Cardiac fibroblast (primary cell): Measurements from ENCODE around the gene SPRED3.
A peak's percentile ranks its signal among the peaks of the same experiment; 100 is the strongest.

Source experiments
- DNase-seq, 2 donors: peaks; one replicate each; pipeline versions ENCODE4 v3.0.0 to v3.0.0-alpha.2; 2010; ENCODE audit warnings: low read depth in 2 of 2
- H3K4me3 ChIP-seq, 2 donors: replicated peaks in 1 of 2; 1 replicate in 1 of 2; 2 replicates in 1 of 2; pipeline ENCODE4 v1.5.1; 2011; ENCODE audit warnings: low read depth in 2 of 2, low read length in 2 of 2, mild to moderate bottlenecking in 2 of 2, moderate library complexity in 1 of 2
- TF ChIP-seq, protein P1 (sequence below): IDR thresholded peaks from one replicate; pipeline ENCODE4 v1.5.1; 2011; ENCODE audit warnings: low read depth, mild to moderate bottlenecking, low read length, inconsistent platforms

The SPRED3 gene

DNA sequence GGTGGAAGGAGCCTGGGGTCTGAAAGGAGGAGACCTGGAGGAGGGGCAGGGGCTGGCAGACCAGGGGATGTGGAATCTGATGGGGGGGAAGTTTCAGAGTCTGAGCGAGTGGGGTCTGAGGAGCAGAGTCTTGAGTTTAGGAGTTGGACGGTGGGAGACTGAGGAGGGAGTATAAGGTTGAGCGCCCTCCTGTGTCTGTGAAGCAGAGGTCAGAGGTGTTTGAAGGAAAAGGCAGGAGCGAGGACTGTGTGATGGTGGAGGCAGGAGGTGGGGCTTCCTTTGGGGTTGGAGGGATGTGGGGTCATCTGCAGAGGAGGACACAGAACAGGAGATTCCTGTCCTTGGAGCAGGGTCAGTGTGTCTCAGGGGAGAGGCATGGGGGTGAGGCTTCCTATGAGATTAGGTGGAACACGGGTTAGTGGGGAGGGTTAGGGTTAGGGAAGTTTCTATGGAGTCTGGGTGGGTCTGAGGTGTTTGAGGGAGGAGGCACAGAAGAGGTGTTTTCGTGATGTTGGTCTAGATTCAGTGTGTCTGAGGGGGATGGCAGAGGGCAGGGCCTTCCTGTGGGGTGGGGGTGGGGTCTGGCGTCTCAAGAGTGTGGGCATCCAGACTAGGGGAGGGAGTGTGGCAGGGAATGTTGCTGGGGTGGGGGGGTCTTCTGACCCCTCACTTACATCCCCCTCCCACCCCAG, 53.3 kb downstream of the SPRED3 start:
- DNase-seq = peak; percentile 15 to 19
- TF ChIP-seq, protein P1, sequence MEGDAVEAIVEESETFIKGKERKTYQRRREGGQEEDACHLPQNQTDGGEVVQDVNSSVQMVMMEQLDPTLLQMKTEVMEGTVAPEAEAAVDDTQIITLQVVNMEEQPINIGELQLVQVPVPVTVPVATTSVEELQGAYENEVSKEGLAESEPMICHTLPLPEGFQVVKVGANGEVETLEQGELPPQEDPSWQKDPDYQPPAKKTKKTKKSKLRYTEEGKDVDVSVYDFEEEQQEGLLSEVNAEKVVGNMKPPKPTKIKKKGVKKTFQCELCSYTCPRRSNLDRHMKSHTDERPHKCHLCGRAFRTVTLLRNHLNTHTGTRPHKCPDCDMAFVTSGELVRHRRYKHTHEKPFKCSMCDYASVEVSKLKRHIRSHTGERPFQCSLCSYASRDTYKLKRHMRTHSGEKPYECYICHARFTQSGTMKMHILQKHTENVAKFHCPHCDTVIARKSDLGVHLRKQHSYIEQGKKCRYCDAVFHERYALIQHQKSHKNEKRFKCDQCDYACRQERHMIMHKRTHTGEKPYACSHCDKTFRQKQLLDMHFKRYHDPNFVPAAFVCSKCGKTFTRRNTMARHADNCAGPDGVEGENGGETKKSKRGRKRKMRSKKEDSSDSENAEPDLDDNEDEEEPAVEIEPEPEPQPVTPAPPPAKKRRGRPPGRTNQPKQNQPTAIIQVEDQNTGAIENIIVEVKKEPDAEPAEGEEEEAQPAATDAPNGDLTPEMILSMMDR = no peak
- H3K4me3 ChIP-seq = no peak overlapping the region

DNA sequence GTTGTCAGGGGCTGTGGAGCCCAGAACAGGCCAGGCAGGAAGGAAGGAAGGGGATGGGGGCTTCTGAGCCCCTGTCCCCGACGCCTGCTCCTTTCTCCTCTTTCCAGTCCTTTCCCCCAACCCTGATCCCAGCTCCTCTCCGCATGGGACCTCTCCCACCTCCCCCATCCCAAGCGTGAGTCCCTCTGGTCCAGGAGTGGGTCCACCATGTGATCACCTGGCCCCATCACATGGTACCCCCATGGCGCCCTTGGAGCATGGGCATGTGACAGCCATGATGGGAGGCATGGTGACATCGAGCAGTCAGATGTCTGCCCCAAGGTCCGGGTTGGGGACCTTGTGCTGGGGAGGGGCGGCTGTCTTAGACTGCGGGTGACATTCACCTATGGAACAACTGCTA, 54.2 kb downstream of the SPRED3 start:
- DNase-seq = no peak
- TF ChIP-seq, protein P1 = no peak
- no peak overlapping the region for H3K4me3 ChIP-seq

DNA sequence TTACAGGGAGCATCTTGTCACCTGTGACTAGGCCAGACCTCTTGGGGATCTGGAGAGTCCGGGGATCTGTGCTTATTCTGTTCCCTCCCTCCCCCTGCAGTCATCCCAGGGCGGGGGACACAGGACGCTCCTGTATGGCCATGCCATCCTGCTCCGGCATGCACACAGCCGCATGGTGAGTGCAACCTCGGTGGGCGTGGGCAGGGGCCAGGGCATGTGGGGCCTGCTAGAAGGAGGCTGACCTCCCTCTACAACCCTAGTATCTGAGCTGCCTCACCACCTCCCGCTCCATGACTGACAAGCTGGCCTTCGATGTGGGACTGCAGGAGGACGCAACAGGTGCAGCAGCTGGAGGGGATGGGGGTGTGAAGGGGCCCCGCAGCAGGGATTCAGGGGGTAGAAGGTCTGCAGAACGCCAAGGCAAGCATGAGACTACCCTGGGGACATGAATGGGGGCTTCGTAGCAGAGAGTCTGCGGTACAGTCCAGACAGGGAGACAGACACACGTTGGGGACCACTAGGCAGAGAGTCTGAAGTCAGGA, 55.0 kb downstream of the SPRED3 start:
- TF ChIP-seq, protein P1 = no peak
- DNase-seq = no peak
- no peak overlapping the region for H3K4me3 ChIP-seq

DNA sequence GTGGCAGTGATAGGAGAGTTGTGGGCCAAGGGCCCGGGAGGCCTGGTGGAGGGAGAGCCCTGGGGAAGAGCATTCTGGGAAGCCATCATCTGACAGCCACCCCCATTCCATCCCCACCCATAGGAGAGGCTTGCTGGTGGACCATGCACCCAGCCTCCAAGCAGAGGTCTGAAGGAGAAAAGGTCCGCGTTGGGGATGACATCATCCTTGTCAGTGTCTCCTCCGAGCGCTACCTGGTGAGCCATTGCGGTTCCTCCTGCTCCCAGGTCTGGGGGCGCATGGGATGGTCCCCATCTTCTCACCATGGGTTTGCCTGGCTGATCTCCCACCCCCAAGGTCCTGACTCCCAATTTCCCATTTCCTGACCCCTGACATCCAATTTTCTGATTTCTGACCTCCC, 55.5 kb downstream of the SPRED3 start:
- no peak for DNase-seq
- TF ChIP-seq, protein P1 = no peak
- no peak overlapping the region for H3K4me3 ChIP-seq

DNA sequence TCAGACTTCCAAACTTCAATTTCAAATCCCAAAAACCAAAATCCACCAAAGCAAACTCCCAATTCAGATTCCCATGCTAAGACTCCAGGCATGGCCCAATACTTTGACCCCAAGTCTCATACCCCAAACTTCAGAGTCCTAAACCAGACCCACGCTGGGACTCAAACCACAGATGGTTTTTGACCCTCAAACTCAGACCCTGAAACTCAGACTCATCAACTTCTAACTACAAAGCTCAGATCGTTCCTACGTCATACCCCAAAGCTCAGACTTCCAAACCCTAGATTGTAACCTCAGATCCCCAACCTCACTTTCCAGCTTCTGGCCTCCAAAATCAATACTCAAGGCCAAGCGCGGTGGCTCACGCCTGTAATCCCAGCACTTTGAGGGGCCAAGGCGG, 56.9 kb downstream of the SPRED3 start:
- no peak overlapping the region for H3K4me3 ChIP-seq
- DNase-seq = no peak
- TF ChIP-seq, protein P1 = no peak

DNA sequence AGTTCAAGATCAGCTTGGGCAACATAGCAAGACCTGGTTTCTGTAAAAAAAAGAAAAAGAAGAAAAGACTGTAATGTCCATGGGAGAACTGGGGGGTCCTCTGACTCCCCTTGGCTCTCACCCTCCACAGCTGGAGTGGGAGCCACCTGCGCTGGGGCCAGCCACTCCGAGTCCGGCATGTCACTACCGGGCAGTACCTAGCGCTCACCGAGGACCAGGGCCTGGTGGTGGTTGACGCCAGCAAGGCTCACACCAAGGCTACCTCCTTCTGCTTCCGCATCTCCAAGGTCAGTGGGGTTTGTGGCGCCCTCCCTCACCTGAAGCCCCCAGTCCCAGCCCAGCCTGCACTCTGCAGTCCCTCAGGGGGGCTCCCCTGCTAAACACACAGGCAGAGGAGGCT, 59.7 kb downstream of the SPRED3 start:
- no peak for DNase-seq
- TF ChIP-seq, protein P1 = no peak
- no peak overlapping the region for H3K4me3 ChIP-seq
